Fibroblast of skin of back (primary cell): Measurements from ENCODE around the gene KCNQ1.

ENCODE experiments used
- DNase-seq: peaks from one replicate; pipeline ENCODE4 v3.0.0-alpha.2; 2013

The KCNQ1 gene

DNA sequence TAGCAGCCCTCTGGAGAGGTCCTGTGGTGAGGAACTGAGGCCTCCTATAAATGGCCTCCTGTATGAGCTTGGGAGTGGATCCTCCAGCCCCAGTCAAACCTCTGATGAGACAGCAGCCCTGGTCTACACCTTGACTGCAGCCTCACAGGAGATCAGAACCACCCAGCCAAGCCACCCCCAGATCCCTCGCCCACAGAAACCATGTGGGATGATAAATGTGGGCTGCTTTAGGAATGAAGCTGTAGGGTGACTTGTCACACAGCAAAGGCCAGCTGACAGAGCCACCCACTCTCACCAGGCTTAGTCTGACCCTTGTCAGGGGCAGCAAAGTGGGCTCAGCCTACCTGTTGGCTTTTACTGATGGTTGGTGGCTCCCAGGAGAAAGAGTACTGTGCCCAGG lies 261.5 kb downstream of the KCNQ1 start:
- DNase-seq = no peak

GRCh38 chr11:2707736-2708135 lies 262.9 kb downstream of the KCNQ1 start:
- no peak for DNase-seq

DNA sequence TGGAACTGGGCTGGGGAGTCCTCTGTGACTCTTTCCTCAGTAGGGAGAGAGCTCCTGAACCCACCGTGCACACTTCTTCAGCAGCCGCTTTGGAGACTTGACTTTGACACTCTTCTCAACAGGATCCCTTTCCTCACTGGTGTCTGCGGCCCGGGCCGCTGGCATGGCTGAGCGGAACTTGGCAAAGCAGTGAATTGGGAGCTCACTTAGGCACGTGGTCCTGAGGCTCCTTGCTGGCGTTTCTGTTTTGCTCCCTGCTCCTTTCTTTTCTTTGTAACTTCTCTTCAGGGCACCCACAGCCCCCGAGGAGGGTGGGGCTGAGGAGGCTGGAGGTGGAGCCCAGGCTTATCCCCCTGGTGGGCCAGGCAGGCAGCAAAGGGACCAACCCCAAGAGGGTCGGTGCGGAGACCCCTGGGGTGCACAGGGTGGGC lies 263.4 kb downstream of the KCNQ1 start:
- DNase-seq = no peak

GRCh38 chr11:2708757-2709281 lies 264.0 kb downstream of the KCNQ1 start:
- no peak for DNase-seq

- no peak for DNase-seq
Observed at GRCh38 chr11:2709429-2709828, 264.6 kb downstream of the KCNQ1 start.

- no peak for DNase-seq
Observed at GRCh38 chr11:2711161-2711560, 266.4 kb downstream of the KCNQ1 start.

- no peak for DNase-seq
Observed at GRCh38 chr11:2713094-2713493, 268.3 kb downstream of the KCNQ1 start.

GRCh38 chr11:2713661-2714462 lies 269.1 kb downstream of the KCNQ1 start:
- no peak for DNase-seq

DNA sequence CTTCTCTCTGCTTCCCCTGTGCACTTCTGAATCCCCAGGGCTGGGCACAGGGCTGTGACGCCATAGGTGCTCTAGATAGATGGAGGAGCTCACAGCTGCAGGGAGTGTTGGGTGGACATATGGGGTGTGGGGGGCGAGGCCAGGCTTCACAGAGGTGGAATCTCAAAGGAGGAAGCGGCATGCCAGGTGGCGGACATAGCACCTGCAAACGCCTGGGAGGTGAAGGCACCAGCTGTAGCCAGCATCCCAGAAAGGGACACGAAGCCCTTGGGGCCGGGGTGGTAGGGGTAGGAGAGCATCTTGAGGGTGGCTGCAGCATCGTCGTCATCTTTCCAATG lies 269.6 kb downstream of the KCNQ1 start:
- DNase-seq = no peak

GRCh38 chr11:2714871-2715270 lies 270.1 kb downstream of the KCNQ1 start:
- DNase-seq = no peak

DNA sequence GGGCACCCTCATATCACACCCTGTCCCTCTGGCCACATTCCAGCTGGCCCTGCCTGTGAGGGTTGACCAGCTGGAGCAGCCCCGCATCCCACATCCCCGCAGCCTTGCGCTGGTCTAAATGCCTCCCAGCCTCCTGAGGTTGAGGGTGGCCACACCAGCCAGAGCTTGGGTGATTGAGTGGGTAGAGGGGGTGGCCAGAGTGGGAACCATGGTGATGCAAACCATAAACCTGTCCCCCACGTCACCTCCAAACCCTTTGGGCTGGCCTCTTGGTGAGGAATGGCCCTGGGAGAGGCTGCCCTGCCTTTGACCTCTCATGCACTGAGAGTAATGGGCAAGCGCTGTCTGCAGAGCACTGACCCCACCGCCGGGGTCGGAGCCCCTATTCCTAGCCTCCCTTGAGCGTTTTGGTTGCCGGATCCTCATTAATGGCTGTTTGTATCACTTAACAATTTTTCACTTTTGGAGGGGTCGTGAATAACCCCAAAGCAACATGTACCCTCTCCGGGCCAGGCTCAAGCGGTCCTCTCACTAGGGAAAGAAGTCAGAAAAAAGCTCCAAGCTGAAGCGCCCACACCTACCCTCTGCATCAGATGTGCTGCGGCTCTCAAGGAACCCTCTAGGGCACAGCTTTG lies 271.0 kb downstream of the KCNQ1 start:
- no peak for DNase-seq

GRCh38 chr11:2716376-2717095 lies 271.7 kb downstream of the KCNQ1 start:
- DNase-seq = no peak

GRCh38 chr11:2717561-2718325 lies 272.9 kb downstream of the KCNQ1 start:
- DNase-seq = no peak

DNA sequence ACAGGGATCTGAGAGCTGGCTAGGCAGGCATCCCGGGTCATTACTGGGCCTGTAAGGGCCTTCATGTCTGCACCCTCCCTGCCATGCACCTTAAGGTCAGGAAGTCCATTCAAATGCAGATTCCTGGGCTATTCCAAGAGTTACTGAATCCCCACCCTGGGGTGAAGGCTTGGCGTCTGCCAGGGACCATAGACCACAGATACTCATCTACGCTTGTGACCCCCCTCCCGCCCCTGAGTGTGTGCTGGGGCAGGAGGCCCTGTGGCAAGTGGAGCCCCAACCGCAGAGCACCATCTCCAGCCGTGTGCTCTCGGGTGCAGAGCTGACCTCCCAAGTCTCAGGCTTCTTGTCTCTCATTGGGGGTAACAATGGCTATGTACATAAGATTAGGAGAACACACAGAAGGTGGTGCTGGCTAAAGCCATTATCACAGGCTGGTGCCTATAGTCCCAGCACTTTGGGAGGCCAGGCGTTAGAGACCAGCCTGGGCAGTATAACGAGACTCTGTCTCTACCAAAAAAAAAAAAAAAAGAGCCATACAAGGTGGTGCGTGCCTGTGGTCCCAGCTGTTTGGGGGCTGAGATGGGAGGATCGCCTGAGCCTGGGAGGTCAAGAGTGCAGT lies 274.1 kb downstream of the KCNQ1 start:
- no peak for DNase-seq

GRCh38 chr11:2719831-2720590 lies 275.2 kb downstream of the KCNQ1 start:
- DNase-seq = no peak

GRCh38 chr11:2721210-2721916 lies 276.6 kb downstream of the KCNQ1 start:
- no peak for DNase-seq

DNA sequence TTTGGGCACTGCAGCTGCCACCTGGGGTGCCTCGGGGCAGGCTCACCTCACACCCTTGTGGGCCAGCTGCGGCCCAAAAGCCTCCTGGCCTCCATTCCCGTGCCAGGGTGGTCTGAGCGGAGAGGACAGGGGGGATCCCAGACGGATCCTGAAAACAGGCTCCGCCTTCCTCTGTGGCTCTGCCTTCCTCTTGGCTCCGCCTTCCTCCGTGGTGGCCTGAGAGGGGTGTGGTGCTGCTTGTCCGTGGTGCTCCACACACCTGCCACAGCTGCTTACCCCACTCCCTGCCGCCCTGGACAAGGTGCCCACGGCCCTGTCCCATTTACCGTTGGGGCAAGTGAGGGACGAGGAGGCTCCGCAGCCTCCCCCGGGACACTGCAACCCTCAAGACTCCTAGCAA lies 278.1 kb downstream of the KCNQ1 start:
- no peak for DNase-seq

GRCh38 chr11:2724104-2724503 lies 279.3 kb downstream of the KCNQ1 start:
- no peak for DNase-seq

- no peak for DNase-seq
Observed at GRCh38 chr11:2724653-2725367, 280.0 kb downstream of the KCNQ1 start.
